NCI-H82 treated with DMSO at 0.1 percent for 48 hours (cell line): ENCODE data around the gene PNO1.
"Not testable (repeated sequence)": the region's sequence is repeated elsewhere in the genome, so short reads cannot be mapped to it uniquely, and the experiment has no call there.

Experiments used
- DNase-seq: peaks from one replicate; lab custom pipeline; 2025; ENCODE audit not compliant: unreplicated experiment; lab: John Stamatoyannopoulos, UW

Gene PNO1

GRCh38 chr2:68157402-68158133 lies at the start of gene PNO1:
PNO1 (plus strand) TSS chr2:68157888; CDS start chr2:68157935, 47 bp downstream.
- DNase-seq = peak; percentile 92

- no peak for DNase-seq
These were observed 49.6 kb upstream of the PNO1 start for GRCh38 chr2:68108120-68108519.

DNA sequence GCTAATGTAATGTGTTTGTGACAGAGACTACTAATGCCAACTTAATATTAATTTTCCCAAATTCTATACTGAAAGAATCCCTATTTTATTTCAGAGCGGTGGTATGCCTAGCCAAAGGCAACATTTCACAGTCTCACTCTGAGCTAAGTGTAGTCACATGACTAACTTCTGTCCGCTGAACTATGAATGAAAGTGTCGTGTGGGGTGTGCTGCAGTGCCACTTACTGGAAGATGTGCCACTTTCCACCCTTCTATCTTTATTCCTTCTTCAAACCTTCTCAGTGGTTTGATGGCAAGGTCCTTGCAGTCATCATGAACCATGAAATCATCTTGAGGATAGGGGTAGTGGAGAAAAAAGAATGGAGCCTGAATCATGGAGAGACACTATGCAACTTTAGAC lies 47.6 kb upstream of the PNO1 start:
- DNase-seq = no peak

DNA sequence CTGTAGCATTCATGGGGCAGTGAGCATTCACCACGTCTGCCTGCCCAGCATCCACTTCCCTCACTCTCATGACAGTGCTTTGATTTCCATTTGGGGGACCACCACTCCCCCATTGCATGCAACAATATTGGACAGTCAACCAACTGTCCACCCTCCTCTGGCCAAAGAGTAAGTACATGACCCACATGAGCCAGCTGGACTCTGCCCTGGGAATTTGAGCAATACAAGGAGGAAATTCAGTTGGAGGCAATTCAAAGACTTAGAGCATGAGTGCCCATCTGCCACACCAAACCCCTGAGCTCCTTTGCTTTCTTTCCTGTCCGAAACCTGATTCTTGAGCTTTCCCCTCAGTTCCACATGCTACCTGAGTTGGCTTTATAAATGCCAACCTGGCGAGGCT lies 41.7 kb upstream of the PNO1 start:
- DNase-seq = no peak

GRCh38 chr2:68117922-68118321 lies 39.8 kb upstream of the PNO1 start:
- not testable (repeated sequence) for DNase-seq

DNA sequence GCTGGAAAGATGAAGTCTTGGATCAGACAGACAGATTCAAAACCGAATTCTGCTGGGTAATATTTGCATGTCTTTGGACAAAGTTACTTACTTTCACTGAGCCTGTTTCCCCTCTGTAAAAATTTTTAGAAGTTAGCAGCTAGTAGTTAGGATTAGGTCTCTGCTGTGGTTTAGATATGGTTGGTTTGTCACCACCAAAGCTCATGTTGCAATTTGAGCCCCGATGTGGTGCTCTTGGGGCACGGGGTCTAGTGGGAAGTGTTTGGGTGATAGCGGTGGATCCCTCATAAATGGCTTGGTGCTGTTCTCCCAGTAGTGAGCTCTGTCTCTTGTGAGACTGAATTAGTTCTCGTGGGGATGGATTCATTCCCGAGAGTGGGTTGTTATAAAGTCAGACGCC lies 38.9 kb upstream of the PNO1 start:
- DNase-seq = no peak

DNA sequence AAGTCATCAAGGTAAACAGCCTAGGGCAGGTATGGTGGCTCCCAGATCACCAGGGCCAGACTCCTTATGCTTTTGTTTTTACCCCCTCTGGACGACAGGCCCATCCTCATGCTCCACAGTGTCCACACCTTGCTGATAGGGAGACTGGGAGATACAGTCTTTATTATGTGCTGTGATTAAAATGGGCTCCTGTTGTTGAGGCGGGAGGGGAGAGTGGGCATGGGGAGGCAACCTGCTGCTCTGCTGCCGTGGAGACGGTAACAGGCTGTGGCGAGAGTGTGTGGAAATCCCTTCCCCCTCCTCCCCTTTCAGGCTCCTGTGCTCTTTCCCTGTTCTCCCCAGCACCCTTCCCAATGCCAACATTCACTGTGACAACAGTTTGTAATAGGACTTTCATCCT lies 38.2 kb upstream of the PNO1 start:
- no peak for DNase-seq

GRCh38 chr2:68121873-68122679 lies 35.6 kb upstream of the PNO1 start:
- peak; percentile 62 for DNase-seq

- no peak for DNase-seq
These were observed 35.1 kb upstream of the PNO1 start for GRCh38 chr2:68122680-68122964.

DNA sequence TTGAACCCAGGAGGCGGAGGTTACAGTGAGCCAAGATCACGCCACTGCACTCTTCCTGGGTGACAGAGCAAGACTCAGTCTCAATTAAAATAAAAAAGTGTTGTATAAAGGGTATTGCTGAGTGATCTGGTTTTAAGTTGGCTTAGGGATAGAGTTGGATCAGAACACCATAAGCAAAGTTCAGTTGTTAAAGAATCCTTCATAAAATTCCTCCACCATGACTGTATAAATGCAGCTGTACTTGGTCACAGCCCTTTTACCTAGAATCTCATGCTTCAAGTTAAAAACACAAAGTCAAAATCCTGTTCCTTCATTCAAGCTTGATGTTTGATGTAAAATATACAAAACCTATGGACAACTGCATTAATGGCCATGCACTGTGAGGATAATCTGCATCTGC lies 33.4 kb upstream of the PNO1 start:
- no peak for DNase-seq

GRCh38 chr2:68125821-68126220 lies 31.9 kb upstream of the PNO1 start:
- DNase-seq = no peak

- DNase-seq = no peak
These were observed 31.1 kb upstream of the PNO1 start for GRCh38 chr2:68126561-68126960.

- no peak for DNase-seq
These were observed 30.1 kb upstream of the PNO1 start for GRCh38 chr2:68127358-68128242.

DNA sequence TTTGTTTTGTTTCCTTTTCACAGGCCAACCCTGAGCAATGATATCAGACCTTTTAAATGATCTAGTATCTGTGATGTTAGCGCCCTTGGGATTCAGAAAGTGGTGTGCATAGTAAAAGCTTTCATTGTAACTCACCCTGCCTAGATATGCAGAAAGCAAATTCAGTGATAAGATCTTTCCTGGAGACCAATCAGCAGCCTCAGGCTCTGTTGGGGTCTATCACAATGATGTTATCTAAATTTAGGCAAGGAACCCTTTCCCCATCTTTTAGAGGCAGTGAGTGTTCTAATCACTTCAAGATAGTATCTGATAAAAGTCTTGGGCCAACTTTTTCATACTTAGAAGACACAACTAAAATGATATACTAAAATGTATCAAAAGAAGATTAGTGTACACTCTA lies 23.6 kb upstream of the PNO1 start:
- no peak for DNase-seq

DNA sequence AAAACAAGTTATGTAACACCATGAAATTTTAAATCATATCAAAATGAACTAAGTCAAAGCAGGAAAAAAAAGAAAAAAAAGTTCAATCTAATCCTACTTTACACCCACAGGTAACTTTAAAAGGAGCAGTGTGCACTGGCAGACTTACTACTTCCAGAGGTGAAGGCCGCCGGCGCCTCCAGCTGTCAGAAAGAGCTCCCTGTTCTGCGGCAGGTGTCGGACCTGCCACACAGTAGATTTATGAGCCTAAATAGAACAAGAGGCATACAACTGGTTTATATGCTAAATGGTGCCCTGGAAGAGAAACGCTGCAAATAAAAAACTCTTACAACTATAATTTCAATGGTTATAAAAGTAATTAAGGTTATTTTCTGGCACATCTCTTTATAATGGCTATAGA lies 23.1 kb upstream of the PNO1 start:
- DNase-seq = no peak

DNA sequence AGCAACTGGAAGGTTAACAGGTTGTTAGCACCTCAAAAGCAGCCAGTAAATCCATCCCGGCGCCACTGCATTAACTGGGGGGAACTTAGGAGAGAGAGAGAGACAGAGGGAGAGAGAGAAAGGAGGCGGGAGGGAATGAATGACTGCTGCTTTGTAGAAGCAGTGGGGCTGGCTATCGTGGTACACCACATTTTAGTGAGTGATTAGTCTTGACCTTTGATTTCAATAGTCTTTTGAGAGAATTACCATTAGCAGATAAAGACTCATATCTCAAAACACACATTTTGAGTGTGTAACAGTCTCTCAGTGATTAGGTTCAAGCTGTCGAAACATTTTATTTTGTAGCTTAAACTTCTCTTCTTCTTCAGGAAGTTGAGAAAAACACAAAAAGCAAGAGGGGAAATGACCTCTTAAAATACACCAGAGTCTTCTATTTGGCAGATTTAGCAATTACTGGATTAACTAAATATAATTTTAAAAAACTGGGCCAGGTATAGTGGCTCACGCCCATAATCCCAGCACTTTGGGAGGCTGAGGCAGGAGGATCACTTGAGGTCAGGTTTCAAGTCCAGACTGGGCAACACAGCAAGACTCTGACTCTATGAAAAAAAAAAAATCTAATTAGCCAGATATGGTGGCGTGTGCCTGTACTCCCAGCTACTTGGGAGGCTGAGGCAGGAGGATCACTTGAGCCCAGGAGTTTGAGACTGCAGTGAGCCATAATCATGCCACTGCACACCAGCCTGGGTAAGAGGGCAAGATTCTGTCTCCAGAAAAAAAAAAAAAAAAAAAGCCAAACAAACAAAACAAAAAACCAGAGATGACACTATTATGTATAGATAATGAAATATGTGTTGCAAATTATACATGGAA lies 22.0 kb upstream of the PNO1 start:
- DNase-seq = no peak

- no peak for DNase-seq
These were observed 15.8 kb upstream of the PNO1 start for GRCh38 chr2:68141875-68142274.

DNA sequence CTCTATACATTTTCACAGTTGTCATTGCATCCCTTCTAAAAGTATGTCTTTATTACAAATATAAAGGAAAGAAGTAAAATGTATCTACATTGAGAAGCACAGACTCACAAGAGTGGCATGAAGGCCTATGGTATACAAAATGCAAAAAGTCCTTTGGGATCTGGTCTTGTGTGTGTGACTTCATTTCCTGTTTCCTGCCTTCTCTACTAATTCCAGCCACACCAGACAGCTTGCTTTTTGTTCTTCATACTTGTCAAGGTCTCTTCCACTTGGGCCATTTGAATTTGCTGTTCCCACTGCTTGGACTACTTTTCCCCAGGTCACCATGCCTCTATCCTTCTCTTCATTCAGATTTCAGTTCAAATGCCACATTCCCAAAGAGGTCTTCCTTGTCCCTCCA lies 6.7 kb upstream of the PNO1 start:
- no peak for DNase-seq

GRCh38 chr2:68152681-68153347 lies 4.9 kb upstream of the PNO1 start:
- no peak for DNase-seq

DNA sequence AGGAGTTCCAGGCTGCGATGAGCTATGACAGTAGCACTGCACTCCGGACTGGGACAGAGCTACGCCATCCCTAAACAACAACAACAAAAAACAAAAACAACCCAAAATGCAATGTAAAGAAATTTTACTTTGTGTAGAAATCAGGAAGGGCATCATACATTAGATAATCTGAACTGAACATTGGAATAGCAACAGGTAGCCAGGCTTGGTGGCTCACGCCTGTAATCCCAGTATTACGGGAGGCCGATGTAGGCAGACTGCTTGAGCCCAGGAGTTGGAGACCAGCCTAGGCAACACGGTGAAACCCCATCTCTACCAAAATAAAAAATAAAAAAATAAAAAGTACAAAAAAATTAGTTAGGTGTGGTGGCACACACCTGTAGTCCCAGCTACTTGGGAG lies 2.1 kb upstream of the PNO1 start:
- DNase-seq = no peak
